Activated CD4-positive, alpha-beta T cell treated with anti-CD3 and anti-CD28 coated beads for 48 hours (primary cell): ENCODE data around the gene RC3H2.

Source experiments
- DNase-seq: peaks from one replicate; pipeline ENCODE4 v3.0.0-alpha.2; 2020

RC3H2 gene

DNA sequence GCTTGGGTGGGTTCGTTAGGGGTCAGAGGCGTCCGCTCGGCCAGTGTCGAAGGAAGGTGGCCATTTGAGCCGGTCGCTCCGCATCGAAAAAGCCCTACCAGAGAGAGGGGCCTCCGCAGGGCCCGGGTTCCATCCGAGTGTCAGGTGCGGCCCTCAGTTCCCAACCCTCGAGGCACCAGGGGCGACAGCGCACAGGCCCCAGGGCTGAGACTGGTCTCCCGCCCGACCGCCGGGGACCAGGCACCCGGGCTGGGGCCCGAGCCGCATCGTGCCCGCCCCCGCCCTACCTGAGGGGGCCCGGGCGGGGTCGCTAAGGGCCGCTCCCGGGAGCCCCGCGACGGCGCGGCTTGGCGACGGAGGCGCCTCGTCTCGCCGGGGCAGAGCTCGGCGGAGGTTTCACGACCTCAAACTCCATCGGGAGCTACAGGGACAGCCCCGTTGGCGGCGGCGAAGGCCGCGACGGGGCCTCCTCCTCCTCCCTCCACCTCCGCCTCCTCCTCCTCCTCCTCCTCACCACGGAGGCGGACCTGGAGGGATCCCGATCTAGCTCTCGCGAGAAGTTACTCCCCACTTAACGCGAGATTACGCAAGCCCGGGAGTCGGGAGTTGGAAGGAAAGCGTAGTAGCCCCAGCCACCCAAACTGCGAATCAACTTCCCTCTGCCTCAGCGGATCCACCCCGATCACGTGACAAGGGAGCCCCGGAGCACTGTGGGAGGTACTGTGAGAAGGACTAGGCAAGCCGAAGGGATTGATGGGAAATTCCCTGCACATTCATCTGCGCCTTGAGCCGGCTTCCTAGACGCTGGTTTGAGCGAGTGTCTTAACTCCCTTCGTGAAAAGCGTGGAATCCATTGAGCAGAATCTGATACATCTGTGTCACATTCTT is at the start of gene RC3H2:
RC3H2 (minus strand) TSS at position 537 of the 888 bp plus-strand sequence. CDS start 7,850 bp downstream, outside the sequence.
- DNase-seq, result peak; percentile 97

DNA sequence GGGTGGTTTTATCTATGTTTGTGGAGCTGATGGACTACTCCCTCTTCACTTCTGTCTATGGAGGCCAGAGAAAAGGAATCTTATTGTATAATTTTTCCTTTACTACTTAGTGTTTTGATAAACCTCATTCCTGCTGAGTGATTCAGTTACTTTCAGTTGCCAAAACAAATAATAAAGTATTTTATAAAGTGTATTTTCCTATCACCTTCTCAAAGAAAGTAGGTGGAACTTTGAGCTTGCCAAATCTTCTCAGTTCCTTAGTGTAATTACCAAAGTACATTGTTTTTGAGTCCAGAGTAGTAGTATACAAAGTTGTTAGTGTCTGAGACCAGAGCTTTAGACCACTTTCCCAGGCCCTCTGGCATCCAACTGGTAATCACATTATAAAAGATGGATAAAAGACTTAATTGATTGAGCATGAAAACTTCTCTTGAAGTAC is 49.1 kb upstream of the RC3H2 start:
- DNase-seq, result no peak

GRCh38 chr9:122951056-122951455 is 45.9 kb upstream of the RC3H2 start:
- DNase-seq, result no peak

GRCh38 chr9:122950263-122950662 is 45.1 kb upstream of the RC3H2 start:
- no peak for DNase-seq

GRCh38 chr9:122949696-122950095 is 44.5 kb upstream of the RC3H2 start:
- no peak for DNase-seq

GRCh38 chr9:122948313-122948712 is 43.2 kb upstream of the RC3H2 start:
- DNase-seq, result no peak

DNA sequence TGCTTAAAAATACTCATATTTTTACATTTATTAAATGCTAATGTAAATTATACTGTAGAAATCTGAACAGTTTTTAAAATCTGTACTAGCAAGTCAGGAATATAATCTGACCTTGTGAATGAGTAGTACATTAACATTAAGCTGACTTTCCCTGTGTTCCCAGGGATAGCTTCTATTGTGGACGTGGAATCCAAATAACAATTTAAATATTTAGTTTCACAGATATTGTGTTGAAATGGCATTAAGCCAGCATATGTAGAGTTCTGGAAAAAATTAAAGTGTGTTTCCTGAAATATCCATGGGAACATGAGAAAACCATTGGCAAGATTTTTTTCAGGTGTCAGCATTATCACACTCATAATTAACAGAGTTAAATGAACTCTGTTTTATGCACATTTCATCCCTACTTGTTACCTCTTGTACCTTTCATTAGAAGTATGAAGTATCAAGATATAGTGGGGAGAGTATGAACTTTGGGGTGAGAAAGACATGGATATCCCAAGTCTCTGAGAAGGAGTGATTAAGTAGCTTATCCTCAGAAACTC is 41.4 kb upstream of the RC3H2 start:
- no peak for DNase-seq

DNA sequence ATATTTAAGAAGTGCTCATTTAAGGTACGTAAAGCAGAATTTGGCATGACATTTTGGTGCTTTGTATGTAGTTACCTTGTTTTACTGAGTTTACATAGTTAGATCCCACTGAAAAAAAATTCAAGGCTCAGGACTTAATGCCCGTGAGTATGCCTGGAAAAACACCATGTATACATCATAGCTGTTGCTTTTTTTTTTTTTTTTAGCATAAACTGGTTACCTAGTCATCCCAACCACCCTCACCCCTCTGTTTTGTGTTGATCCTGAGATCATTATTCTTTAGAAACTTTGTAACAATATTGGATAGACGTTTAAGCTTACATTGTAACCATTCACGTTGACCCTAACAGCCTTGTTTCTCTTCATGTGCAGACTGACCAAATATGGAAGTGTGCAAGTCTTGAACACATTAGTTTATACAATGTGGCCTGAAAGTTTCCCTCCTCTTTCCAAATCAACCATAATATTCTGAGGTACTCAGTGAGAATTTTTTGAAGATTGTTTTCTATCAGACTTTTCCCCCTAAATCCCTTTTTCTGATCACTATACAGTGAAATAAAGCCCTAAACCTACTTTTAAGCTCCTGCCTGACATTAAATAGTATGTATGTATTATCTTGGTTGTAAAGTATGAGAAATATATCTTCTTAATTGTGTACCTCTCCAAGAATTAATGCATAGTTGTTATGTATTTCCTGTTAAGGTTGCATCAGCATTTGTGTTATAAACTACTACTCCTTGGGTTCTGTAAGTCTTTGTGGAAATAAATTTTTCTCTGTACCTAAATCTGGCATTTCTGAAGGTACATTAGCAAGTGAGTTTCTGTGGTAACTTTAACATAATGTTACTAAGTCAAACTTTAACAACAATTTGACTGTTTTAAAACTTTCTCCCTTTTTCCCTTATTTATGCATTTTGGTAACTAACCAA is 40.1 kb upstream of the RC3H2 start:
- no peak for DNase-seq

GRCh38 chr9:122941582-122942234 is 36.5 kb upstream of the RC3H2 start:
- DNase-seq, result no peak

DNA sequence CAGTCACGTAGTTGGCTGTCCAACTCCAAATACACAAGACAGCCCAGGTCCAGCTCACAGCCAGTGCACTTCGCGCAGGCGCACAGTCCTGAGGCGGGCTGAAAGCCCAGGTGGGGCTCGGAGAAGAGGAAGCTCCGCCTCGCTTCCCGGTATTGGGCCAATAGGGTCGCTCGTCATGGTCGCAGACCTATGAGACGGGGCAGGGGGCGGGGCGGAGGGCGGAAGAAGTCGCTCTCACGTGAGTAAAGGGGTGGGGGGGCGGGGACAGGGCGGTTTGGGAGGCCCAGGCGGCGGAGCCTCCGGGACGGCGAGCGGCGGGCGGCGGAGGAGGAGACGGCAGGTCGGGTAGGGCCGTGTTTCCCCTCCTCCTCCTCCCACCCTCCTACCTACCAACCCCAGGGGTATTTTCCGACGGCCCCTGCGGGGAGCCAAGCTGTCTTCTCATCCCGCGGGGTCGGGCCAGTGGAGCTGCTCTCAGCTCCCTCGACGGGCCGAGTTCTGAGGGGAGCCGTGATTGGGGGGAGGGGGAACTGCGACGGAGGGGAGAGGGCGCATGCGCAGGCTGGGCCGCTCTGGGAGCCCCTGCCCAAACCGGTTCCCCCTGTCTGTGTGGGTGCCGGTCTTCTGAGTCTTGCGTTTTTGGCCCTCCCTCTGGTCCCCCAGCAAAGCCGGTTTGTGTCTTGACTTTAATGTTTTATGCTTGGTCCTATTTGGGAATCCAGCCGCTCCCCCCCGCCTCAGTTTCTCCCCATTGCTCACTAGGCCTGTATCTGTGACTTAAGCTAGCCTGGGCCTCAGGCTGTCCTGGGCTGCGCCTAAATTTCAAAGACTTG is 35.8 kb upstream of the RC3H2 start, which contains the start of gene RABGAP1:
RABGAP1 (plus strand) TSS at position 272 of the 833 bp plus-strand sequence. CDS start 16,040 bp downstream, outside the sequence.
- DNase-seq, result peak; percentile 99

DNA sequence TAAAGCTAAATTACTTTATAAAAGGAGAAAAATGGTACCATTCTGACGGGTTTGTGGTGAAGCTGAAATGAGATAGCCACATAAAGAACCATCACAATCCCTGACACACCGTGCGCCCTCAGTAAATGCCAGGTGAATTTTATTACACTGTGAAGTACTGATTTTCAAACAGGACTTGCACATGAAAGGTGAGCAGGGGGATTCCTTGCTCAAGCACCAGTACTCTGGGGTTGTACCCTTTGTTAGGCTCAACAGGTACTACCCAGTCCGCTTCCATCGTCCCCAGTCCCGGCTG is 35.2 kb upstream of the RC3H2 start:
- DNase-seq, result no peak

- no peak for DNase-seq
These were observed 34.4 kb upstream of the RC3H2 start for GRCh38 chr9:122939601-122940000.

GRCh38 chr9:122936883-122937282 is 31.7 kb upstream of the RC3H2 start:
- no peak for DNase-seq

DNA sequence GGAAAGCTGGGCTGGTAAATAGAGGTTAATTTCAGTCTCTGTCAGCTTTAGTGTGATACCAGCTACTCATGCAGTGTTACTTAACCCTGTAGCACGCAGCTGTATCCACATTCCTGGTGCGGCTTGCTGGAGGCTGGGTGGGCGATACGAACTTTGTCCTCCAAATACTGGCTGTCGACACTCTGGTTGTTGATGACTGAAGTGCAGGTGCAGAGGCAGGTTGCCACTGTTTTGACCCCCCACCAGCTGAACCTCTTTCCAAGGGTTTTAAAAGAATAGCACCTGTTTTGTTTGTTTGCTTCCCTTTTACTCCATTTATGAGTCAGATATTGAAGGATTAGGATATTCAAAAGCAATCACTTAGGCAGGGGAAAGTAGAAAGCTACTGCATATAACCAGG is 31.3 kb upstream of the RC3H2 start:
- DNase-seq, result no peak

- DNase-seq, result peak; percentile 94
These were observed 26.3 kb upstream of the RC3H2 start, which contains the start of gene ZBTB26 for GRCh38 chr9:122931226-122932121. ZBTB26 (minus strand) TSS chr9:122931512; CDS start chr9:122919934, 11,578 bp downstream.

DNA sequence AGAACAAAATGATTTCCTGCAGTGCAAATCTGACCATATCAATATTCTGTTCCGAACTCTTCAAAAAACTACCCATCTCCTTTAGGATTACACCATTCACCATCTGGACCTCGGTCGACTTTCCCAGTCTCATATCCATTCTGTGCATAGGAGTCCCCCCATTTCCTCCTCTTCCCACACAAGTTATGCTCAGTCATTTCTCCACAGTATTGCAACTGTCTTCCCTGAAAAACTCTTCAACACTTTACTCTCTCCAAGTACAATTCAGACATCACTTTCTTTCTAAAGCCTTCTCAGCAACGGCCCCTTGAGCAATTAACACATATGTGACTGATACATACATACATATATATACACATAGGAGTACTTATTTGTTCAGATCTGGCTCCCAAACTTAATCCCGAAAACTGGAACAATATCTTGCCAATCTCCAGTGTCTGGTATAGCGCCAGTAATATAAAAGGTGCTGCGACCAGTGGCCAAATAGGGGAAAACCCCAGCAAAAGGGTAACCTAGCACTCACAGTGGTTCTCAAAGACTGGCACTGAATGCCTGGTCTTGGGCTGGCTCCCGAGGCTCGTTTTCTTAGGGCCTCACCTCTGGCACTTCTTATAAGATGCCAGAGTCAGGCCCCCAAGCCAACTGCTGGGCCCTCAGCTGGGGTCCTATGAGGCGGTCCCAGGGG is 25.5 kb upstream of the RC3H2 start:
- DNase-seq, result no peak

DNA sequence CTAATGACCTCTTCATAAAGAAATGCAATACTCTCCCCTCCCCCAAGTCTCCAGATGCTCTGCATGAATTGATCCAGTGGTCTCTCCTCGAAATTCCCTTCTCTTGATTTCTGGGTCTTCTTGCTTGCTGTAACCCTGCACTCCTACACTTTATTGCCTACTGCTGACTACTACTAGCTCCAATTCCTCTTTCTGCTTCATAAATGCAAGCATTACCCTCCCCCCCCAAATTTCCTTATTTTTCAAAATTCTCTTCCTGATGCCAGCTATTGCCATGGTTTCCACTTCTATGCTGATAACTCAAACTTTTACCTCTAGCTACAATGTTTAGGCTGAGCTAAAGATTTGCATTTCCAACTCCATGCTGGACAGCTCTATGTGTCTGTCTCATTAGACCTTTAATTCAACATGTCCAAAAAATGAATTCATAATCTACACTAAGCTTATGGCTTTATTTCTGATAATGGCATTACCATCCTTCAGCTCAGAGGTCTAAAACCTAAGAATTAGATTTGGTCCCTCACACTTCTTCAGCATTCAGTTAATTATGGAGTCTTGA is 24.7 kb upstream of the RC3H2 start:
- DNase-seq, result no peak

GRCh38 chr9:122923947-122924346 is 18.8 kb upstream of the RC3H2 start:
- no peak for DNase-seq

DNA sequence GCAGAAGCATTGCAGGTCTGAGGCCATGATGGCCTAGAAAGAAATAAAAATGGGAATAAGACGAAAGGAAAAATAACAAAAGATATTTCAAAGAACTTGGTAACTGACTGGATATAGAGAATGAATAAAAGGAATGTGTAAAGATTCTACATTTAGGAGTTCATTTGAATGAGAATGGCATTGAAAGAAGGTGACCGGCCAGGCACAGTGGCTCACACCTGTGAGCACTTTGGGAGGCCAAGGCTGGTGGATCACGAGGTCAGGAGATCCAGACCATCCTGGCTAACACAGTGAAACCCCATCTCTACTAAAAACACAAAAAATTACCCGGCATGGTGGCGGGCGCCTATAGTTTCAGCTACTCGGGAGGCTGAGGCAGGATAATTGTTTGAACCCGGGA is 17.6 kb upstream of the RC3H2 start:
- no peak for DNase-seq

- no peak for DNase-seq
These were observed 13.2 kb upstream of the RC3H2 start for GRCh38 chr9:122918310-122918709.
